NT2/D1 (cell line): ENCODE data around the gene CHCHD4.
"Not testable (repeated sequence)": the region's sequence is repeated elsewhere in the genome, so short reads cannot be mapped to it uniquely, and the experiment has no call there.

ENCODE experiments used
- DNase-seq: peaks from one replicate; pipeline ENCODE4 v3.0.0-alpha.2; 2011; ENCODE audit warnings: low read depth, low spot score
- H3K27me3 ChIP-seq: 2 replicates; pipeline ENCODE4 v1.6.0; 2011; ENCODE audit warnings: mild to moderate bottlenecking; ENCODE audit not compliant: insufficient read length, insufficient read depth
- H3K36me3 ChIP-seq: 2 replicates; pipeline ENCODE4 v1.6.1; 2011; ENCODE audit warnings: mild to moderate bottlenecking, low read length, mixed read lengths; ENCODE audit not compliant: insufficient read depth, insufficient read length
- H3K4me1 ChIP-seq: 2 replicates; pipeline ENCODE4 v1.5.1; 2011; ENCODE audit not compliant: insufficient read depth, insufficient read length
- H3K4me3 ChIP-seq: 2 replicates; pipeline ENCODE4 v1.5.1; 2011; ENCODE audit warnings: low read depth; ENCODE audit not compliant: insufficient read length
- H3K9ac ChIP-seq: 2 replicates; pipeline ENCODE4 v1.6.0; 2011; ENCODE audit warnings: low read depth; ENCODE audit not compliant: insufficient read length
- H3K9me3 ChIP-seq: 2 replicates; pipeline ENCODE4 v1.5.1; 2011; ENCODE audit warnings: mild to moderate bottlenecking, low read length; ENCODE audit not compliant: insufficient read depth
- SUZ12 ChIP-seq: IDR thresholded peaks from 2 replicates; pipeline ENCODE4 v1.6.1; 2011; ENCODE audit not compliant: insufficient read length, insufficient read depth; ENCODE audit errors: extremely low read depth
- YY1 ChIP-seq: IDR thresholded peaks from 2 replicates; pipeline ENCODE4 v1.6.1; 2011; ENCODE audit not compliant: insufficient read length, insufficient read depth
- ZNF274 ChIP-seq: IDR thresholded peaks from 2 replicates; pipeline ENCODE4 v1.6.1; 2011; ENCODE audit warnings: mild to moderate bottlenecking, low read depth, low read length

The CHCHD4 gene

GRCh38 chr3:14118400-14119381, 6.0 kb downstream of the CHCHD4 start:
- Histone ChIP-seq H3K9ac (no peak overlapping the region), H3K9me3 (peaks cover 43% of the 10 kb centered on the region), H3K4me1 (peaks cover 3% of the 10 kb centered on the region), H3K27me3 (no peaks in the 10 kb centered on the region), H3K4me3 (no peak overlapping the region), H3K36me3 (peaks cover 73% of the 10 kb centered on the region)
- TF ChIP-seq YY1 (no peak), SUZ12 (no peak)
- no peak for DNase-seq

GRCh38 chr3:14117468-14118399, 6.9 kb downstream of the CHCHD4 start:
- H3K4me3 ChIP-seq, result no peak overlapping the region
- H3K9me3 ChIP-seq, result peaks cover 36% of the 10 kb centered on the region
- DNase-seq, result no peak
- no peak for TF ChIP-seq SUZ12
- no peak for TF ChIP-seq ZNF274
- H3K27me3 ChIP-seq, result no peaks in the 10 kb centered on the region
- H3K4me1 ChIP-seq, result peaks cover 3% of the 10 kb centered on the region
- H3K36me3 ChIP-seq, result peaks cover 79% of the 10 kb centered on the region
- no peak overlapping the region for H3K9ac ChIP-seq

GRCh38 chr3:14113965-14114635, 10.6 kb downstream of the CHCHD4 start:
- DNase-seq, result no peak
- peaks cover 3% of the 10 kb centered on the region for H3K4me1 ChIP-seq
- TF ChIP-seq SUZ12, result no peak
- no peak for TF ChIP-seq ZNF274
- no peak for TF ChIP-seq YY1
- H3K36me3 ChIP-seq, result peaks cover 62% of the 10 kb centered on the region
- H3K27me3 ChIP-seq, result no peaks in the 10 kb centered on the region
- 0 out of 2 replicates have a peak, but pooled peaks cover under 1% of the 10 kb centered on the region for H3K9me3 ChIP-seq
- no peak overlapping the region for H3K9ac ChIP-seq
- no peak overlapping the region for H3K4me3 ChIP-seq

GRCh38 chr3:14110699-14111098, 14.0 kb downstream of the CHCHD4 start:
- TF ChIP-seq ZNF274, result no peak
- TF ChIP-seq YY1, result no peak
- no peak for TF ChIP-seq SUZ12
- no peaks in the 10 kb centered on the region for H3K27me3 ChIP-seq
- no peak overlapping the region for H3K9ac ChIP-seq
- H3K4me1 ChIP-seq, result no peaks in the 10 kb centered on the region
- peaks cover 42% of the 10 kb centered on the region for H3K36me3 ChIP-seq
- DNase-seq, result no peak
- H3K4me3 ChIP-seq, result no peak overlapping the region
- no peaks in the 10 kb centered on the region for H3K9me3 ChIP-seq

- peaks cover 34% of the 10 kb centered on the region for H3K36me3 ChIP-seq
- DNase-seq, H3K27me3 ChIP-seq, H3K9me3 ChIP-seq, H3K4me1 ChIP-seq, H3K9ac ChIP-seq, H3K4me3 ChIP-seq: not testable (repeated sequence)
Observed at GRCh38 chr3:14109821-14110220, 14.8 kb downstream of the CHCHD4 start.

DNA sequence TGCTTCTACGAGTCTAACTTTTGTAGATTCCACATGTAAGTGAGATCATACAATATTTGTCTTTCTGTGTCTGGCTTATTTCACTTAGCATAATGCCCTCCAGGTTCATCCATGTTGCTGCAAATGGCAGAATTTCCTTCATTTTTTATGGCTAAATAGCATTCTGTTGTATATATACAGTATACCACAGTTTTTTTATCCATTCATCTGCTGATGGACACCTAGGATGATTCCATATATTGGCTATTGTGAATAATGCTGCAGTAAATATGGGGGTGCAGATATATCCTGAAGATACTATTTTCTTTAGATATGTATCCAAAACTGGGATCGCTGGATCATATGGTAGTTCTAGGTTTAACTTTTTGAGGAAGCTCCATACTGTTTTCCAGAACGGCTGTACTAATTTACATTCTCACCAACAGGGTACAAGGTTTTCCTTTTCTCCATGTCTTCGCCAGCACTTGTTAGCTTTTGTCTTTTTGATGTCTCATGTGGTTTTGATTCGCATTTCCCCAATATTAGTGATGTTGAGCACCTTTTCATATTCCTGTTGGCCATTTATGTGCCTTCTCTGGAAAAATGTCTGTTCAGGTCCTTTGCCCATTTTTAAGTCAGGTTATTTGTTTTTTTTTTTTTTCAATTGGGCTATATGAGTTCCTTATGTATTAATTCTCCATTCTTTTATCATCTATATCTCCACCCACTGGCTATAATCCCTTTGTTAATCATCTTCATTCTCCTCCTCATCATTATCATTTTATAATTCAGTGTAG, 26.9 kb downstream of the CHCHD4 start:
- no peak for TF ChIP-seq SUZ12
- TF ChIP-seq YY1, result no peak
- no peak for TF ChIP-seq ZNF274
- DNase-seq, result no peak
- no peaks in the 10 kb centered on the region for H3K36me3 ChIP-seq

More for the DNA sequence above, 26.9 kb downstream of the CHCHD4 start:
- Histone ChIP-seq H3K4me1 (no peaks in the 10 kb centered on the region), H3K9ac (no peak overlapping the region), H3K9me3 (0 out of 2 replicates have a peak, but pooled peaks cover 7% of the 10 kb centered on the region), H3K4me3 (no peak overlapping the region), H3K27me3 (no peaks in the 10 kb centered on the region)
